HFF-Myc (cell line): ENCODE measurements around the gene PPP2R2B.

ENCODE experiments used
- DNase-seq: peaks from one replicate; pipeline ENCODE4 v3.0.0-alpha.2; 2011; ENCODE audit warnings: low read depth; ENCODE audit errors: extremely low read depth
- H3K4me3 ChIP-seq: replicated peaks from 2 replicates; pipeline ENCODE4 v1.5.1; 2011; ENCODE audit warnings: low read depth, mild to moderate bottlenecking, control low read depth, low read length
- TF ChIP-seq, protein P1 (sequence below): IDR thresholded peaks from 2 replicates; pipeline ENCODE4 v1.5.1; 2012; ENCODE audit warnings: mild to moderate bottlenecking, low read depth, low read length, control low read depth; ENCODE audit errors: missing control alignments

The PPP2R2B gene

DNA sequence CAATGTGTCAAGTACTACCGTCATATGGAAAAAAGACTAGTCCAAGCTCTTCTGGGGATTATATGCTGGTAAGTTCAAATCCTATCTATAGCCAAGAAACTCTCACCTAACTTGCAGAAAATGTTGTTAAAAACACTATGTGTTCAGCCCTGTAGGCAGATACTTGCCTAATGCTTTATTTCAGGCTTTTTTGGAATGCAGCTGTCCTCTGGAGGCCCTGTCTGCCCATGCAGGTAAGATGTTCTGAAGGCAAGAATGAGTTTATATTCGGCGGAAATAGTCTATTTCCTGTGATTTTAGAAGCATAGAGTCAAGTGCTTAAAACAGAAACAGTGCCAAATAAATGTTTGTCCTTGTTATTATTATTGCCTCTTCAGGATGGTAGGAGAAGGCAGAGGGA lies 34.3 kb upstream of the PPP2R2B start:
- H3K4me3 ChIP-seq, result no peak overlapping the region
- no peak for DNase-seq
- TF ChIP-seq, protein P1, sequence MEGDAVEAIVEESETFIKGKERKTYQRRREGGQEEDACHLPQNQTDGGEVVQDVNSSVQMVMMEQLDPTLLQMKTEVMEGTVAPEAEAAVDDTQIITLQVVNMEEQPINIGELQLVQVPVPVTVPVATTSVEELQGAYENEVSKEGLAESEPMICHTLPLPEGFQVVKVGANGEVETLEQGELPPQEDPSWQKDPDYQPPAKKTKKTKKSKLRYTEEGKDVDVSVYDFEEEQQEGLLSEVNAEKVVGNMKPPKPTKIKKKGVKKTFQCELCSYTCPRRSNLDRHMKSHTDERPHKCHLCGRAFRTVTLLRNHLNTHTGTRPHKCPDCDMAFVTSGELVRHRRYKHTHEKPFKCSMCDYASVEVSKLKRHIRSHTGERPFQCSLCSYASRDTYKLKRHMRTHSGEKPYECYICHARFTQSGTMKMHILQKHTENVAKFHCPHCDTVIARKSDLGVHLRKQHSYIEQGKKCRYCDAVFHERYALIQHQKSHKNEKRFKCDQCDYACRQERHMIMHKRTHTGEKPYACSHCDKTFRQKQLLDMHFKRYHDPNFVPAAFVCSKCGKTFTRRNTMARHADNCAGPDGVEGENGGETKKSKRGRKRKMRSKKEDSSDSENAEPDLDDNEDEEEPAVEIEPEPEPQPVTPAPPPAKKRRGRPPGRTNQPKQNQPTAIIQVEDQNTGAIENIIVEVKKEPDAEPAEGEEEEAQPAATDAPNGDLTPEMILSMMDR, result no peak

DNA sequence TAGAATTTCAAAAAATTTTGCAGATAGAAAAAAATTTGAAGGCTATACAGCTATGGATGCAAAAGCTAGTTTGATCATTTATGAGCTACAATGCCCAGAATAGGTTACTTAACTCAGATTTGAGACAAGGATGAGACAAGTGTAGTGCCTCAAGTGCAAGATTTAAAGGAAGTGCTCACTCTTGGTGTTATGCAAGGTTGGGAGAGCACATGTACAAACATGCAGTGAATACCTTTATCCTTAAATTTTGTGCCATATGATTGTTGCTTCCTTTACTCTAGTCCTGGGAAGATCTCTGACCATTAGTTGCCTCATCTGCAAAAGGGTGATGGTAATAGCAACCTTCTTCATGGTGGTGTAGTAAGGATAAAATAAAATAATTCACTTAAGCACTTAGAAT lies 31.7 kb upstream of the PPP2R2B start:
- TF ChIP-seq, protein P1, result no peak
- H3K4me3 ChIP-seq, result no peak overlapping the region
- DNase-seq, result no peak

DNA sequence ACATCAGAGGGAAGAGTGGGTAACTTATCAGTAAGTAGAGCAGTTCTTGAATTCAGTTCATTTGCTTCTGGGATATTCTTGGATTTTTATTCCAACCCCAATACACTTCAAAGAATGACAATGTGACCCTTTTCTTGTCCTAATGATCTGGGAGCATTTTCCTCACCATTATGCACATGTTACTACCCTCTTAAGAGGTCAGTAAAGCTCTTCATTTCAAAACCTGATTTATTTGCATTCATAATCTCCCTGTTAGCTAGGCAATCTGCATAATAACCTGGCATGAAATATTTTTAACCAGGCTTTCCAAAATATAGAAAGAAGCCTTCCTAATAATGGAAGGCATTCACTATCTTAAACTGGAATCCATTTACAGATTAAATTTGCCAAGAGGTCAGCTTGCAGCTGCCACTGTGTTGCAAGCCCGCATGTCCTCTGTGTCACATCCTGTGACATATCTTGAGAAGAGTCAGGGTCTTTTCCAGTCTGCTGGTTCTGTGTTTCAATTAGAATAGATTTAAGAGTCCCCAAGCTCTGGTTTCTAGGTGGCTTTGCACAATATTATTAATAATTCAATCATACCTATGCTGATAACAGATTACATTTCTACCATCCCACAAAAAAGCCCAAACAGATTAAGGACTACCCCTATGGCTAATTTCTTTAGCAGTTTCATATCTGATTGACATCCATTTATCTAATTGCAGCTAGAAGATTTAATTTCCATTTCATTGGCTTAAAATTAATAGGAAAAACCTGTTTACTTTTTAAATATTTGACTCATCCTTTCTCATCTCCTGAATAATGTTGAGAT lies 30.9 kb upstream of the PPP2R2B start:
- DNase-seq, result no peak
- TF ChIP-seq, protein P1, result no peak
- H3K4me3 ChIP-seq, result no peak overlapping the region

DNA sequence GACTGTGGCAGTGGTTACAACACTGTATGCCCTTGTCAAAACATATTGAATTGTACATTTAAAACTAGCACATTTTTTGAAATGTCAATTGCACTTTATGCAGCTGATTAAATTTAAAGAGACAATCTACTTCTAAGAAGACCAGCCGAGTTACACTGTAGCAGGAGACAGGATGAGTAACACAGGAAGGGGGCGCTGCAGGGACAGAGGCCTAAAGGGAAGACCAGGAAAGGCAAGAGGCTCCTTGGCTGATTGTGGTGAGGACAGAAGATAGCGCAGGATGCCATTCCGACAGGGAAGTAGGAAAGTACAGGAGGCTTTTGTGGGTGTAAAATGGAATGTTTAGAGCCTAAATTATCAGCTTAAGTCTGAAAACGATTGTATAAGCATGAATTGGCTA lies 28.2 kb upstream of the PPP2R2B start:
- DNase-seq, result no peak
- TF ChIP-seq, protein P1, result no peak
- no peak overlapping the region for H3K4me3 ChIP-seq

DNA sequence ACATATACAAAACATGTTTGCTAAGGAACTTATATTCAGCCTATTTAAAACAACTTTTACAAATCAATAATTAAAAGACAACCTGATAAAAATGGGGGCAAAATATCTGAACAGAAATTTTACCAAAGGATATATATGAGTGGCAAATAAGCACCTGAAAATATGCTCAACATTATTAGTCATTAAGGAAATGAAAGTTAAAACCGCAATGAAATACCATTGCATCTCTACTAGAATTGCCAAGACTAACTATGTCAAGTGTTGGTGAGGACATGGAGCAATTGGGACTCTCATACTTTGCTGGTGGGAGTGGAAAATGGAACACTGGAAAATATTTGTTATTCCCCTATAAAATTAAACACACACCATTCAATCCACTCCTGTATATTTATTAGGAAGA lies 26.3 kb upstream of the PPP2R2B start:
- TF ChIP-seq, protein P1, result no peak
- no peak for DNase-seq
- H3K4me3 ChIP-seq, result no peak overlapping the region

DNA sequence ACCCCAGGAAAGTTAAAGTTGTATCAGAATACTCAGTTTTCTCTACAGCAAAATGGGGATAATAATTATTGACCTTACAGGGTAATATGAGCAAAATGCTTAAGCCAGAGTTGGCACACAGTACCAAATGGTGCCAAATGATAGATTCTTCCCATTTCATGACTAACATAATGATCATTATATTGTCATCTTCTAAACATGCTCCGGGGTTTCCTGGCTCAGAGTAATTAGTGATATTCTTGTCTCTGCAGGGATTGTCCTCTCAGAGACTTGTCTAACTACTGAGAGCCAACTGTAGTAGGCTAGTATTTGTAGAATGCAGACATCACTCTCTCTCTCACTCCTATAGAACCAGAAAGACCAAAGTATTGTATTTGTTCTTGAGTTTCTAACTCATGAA lies 25.2 kb upstream of the PPP2R2B start:
- no peak overlapping the region for H3K4me3 ChIP-seq
- no peak for DNase-seq
- TF ChIP-seq, protein P1, result no peak

DNA sequence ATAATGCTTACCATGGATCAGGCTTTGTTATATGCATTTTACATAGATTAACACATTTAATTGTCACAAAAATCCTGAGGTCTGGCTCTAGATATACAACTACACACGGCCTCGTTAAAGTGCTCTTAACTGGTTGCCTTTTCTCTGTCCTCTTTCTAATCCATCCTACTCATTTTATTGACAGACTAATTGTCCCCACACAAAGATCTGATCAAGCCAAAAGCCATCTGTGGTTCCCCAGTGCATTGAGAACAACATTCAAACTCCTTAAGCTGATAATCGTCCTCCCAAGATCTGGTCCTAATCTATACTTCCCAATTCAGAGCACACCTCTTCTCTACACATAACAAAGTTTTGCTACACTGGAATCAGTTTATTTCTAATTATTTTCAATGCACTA lies 23.9 kb upstream of the PPP2R2B start:
- no peak for DNase-seq
- H3K4me3 ChIP-seq, result no peak overlapping the region
- TF ChIP-seq, protein P1, result no peak
